Thoracic aorta (tissue), 2 donors: ENCODE results near the gene PPP3R1. TPM values are rescaled to one million over a fixed set of nuclear protein-coding genes. Genes with fewer than 3 reads are reported as not detected.

Experiments used
- ATAC-seq: fragments of 150-250 bp; one replicate; pipeline ENCODE4 v1.8.0; 2017; ENCODE audit warnings: low read depth; ENCODE audit not compliant: insufficient number of reproducible peaks, low FRiP score
- DNase-seq: peaks from one replicate; pipeline ENCODE4 v3.0.0-alpha.2; 2020; ENCODE audit warnings: low spot score
- H3K27ac ChIP-seq, 2 donors: fragments of 200-600 bp; sonication (generic); 1 replicate in 1 of 2; 2 replicates in 1 of 2; pipeline ENCODE4 v1.5.1; 2016; ENCODE audit warnings: mild to moderate bottlenecking in 2 of 2, moderate library complexity in 2 of 2
- H3K27me3 ChIP-seq: fragments of 200-600 bp; sonication (generic); replicated peaks from 2 replicates; pipeline ENCODE4 v1.6.0; 2016; ENCODE audit warnings: mild to moderate bottlenecking; ENCODE audit not compliant: insufficient read depth
- H3K36me3 ChIP-seq: fragments of 200-600 bp; sonication (generic); one replicate; pipeline ENCODE4 v1.5.1; 2016
- H3K4me1 ChIP-seq, 2 donors: fragments of 200-600 bp; sonication (generic); 1 replicate in 1 of 2; 2 replicates in 1 of 2; pipeline versions ENCODE4 v1.5.1 to v1.6.0; 2016; ENCODE audit warnings: low read depth in 2 of 2, mild to moderate bottlenecking in 1 of 2; ENCODE audit not compliant: control insufficient read depth in 1 of 2
- H3K4me3 ChIP-seq: fragments of 200-600 bp; sonication (generic); 2 replicates; pipeline ENCODE4 v1.5.1; 2016; ENCODE audit warnings: mild to moderate bottlenecking
- H3K9me3 ChIP-seq: fragments of 200-600 bp; sonication (generic); 2 replicates; pipeline ENCODE4 v1.5.1; 2016
- CTCF ChIP-seq: fragments of 200-600 bp; sonication (generic); IDR thresholded peaks from one replicate; pipeline ENCODE4 v1.5.1; 2019; ENCODE audit warnings: antibody characterized with exemption
- total RNA-seq, 2 donors: library from RNA; depleted of rRNA; stranded (reverse); fragments of >200 nt; gene quantifications; one replicate each; pipeline versions ENCODE4 v1.1.0 to v1.2.3, GENCODE V29; 2016

PPP3R1 gene
- 10 to 100 TPM; 27.1 to 39.3 TPM for total RNA-seq

- Histone ChIP-seq H3K4me3 (peak within 1 kb of the TSS; percentile 93), H3K36me3 (no peaks in the 10 kb centered on the region), H3K9me3 (no peaks in the 10 kb centered on the region), H3K4me1 (peaks cover 40 to 47% of the 10 kb centered on the region in 2 donors), H3K27ac (peak within 1 kb of the TSS; percentile 92 to 95), H3K27me3 (no peaks in the 10 kb centered on the region)
- peak; percentile 86 for ATAC-seq
- peak; percentile 78 for DNase-seq
- no peak for TF ChIP-seq CTCF
Measured at GRCh38 chr2:68252400-68253218, at the start of gene PPP3R1. Gene PPP3R1 (minus strand): TSS chr2:68252532. CDS start chr2:68252127, 405 bp downstream.

- H3K4me3 ChIP-seq: no peak overlapping the region
- no peak for TF ChIP-seq CTCF
- no peak for DNase-seq
- no peaks in the 10 kb centered on the region for H3K36me3 ChIP-seq
- H3K27me3 ChIP-seq: no peaks in the 10 kb centered on the region
- no peaks in the 10 kb centered on the region for H3K4me1 ChIP-seq
- H3K9me3 ChIP-seq: no peaks in the 10 kb centered on the region
- H3K27ac ChIP-seq: no peak overlapping the region
- no peak for ATAC-seq
Measured at GRCh38 chr2:68295516-68295915, 43.2 kb upstream of the PPP3R1 start.

- no peaks in the 10 kb centered on the region for H3K4me1 ChIP-seq
- no peak for DNase-seq
- no peak for ATAC-seq
- H3K27me3 ChIP-seq: no peaks in the 10 kb centered on the region
- TF ChIP-seq CTCF: no peak
- H3K36me3 ChIP-seq: no peaks in the 10 kb centered on the region
- H3K9me3 ChIP-seq: no peaks in the 10 kb centered on the region
- no peak overlapping the region for H3K4me3 ChIP-seq
- no peak overlapping the region for H3K27ac ChIP-seq
Measured at GRCh38 chr2:68294913-68295312, 42.6 kb upstream of the PPP3R1 start.

- Histone ChIP-seq H3K27ac (no peak overlapping the region), H3K27me3 (no peaks in the 10 kb centered on the region), H3K36me3 (no peaks in the 10 kb centered on the region), H3K4me3 (no peak overlapping the region), H3K9me3 (no peaks in the 10 kb centered on the region), H3K4me1 (no peaks in the 10 kb centered on the region)
- ATAC-seq: no peak
- DNase-seq: no peak
- TF ChIP-seq CTCF: no peak
Measured at GRCh38 chr2:68294187-68294586, 41.9 kb upstream of the PPP3R1 start.

GRCh38 chr2:68293755-68294154 lies 41.4 kb upstream of the PPP3R1 start:
- no peak overlapping the region for H3K27ac ChIP-seq
- no peaks in the 10 kb centered on the region for H3K4me1 ChIP-seq
- H3K27me3 ChIP-seq: no peaks in the 10 kb centered on the region
- no peaks in the 10 kb centered on the region for H3K9me3 ChIP-seq
- TF ChIP-seq CTCF: no peak
- H3K4me3 ChIP-seq: no peak overlapping the region
- H3K36me3 ChIP-seq: no peaks in the 10 kb centered on the region
- ATAC-seq (no peak), DNase-seq (no peak)
